Ammon's horn (tissue), 1 donor: ENCODE data around the gene TTLL11.
A peak's percentile ranks its signal among the peaks of the same experiment; 100 is the strongest.

Source experiments
- DNase-seq: peaks from one replicate; pipeline ENCODE4 v3.0.0-alpha.2; 2016; ENCODE audit warnings: low spot score

Gene TTLL11

DNA sequence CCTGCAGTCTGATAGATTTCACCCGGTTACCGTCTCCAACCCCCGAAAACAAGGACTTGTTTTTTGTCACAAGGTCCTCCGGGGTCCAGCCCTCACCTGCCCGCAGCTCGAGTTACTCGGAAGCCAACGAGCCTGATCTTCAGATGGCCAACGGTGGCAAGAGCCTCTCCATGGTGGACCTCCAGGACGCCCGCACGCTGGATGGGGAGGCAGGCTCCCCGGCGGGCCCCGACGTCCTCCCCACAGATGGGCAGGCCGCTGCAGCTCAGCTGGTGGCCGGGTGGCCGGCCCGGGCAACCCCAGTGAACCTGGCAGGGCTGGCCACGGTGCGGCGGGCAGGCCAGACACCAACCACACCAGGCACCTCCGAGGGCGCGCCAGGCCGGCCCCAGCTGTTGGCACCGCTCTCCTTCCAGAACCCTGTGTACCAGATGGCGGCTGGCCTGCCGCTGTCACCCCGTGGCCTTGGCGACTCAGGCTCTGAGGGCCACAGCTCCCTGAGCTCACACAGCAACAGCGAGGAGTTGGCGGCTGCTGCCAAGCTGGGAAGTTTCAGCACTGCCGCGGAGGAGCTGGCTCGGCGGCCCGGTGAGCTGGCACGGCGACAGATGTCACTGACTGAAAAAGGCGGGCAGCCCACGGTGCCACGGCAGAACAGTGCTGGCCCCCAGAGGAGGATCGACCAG, 320.4 kb downstream of the TTLL11 start:
- peak; percentile 77 for DNase-seq
